VCaP (cell line): ENCODE measurements around the gene OTUD4.

Experiments
- H3K27ac ChIP-seq: fragments of 450-650 bp; 2 replicates; pipeline ENCODE4 v1.5.1; 2017
- TF ChIP-seq, protein P1 (sequence below): fragments of 450-650 bp; conservative IDR thresholded peaks from 2 replicates; pipeline ENCODE4 v1.5.1; 2017; ENCODE audit warnings: mild to moderate bottlenecking, moderate library complexity

The OTUD4 gene

DNA sequence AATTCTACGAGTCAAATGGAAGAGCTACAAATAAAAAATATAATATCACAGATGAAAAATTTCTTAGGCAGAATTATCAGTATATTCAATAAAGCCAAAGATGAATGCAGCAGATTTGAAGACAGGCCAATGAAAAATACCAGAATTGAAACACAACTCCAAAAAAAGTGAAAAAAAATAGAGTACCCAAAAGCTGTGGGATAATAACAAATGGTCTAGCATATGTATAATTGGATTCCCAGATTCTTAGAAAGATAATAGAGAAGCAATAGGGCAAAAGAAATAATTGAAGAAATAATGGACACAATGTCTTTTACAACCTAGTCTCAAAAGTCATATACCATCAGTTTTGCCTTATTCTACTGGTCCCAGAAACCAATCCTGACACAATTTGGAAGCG, 86.8 kb downstream of the OTUD4 start:
- no peak overlapping the region for H3K27ac ChIP-seq
- TF ChIP-seq, protein P1, sequence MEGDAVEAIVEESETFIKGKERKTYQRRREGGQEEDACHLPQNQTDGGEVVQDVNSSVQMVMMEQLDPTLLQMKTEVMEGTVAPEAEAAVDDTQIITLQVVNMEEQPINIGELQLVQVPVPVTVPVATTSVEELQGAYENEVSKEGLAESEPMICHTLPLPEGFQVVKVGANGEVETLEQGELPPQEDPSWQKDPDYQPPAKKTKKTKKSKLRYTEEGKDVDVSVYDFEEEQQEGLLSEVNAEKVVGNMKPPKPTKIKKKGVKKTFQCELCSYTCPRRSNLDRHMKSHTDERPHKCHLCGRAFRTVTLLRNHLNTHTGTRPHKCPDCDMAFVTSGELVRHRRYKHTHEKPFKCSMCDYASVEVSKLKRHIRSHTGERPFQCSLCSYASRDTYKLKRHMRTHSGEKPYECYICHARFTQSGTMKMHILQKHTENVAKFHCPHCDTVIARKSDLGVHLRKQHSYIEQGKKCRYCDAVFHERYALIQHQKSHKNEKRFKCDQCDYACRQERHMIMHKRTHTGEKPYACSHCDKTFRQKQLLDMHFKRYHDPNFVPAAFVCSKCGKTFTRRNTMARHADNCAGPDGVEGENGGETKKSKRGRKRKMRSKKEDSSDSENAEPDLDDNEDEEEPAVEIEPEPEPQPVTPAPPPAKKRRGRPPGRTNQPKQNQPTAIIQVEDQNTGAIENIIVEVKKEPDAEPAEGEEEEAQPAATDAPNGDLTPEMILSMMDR, result no peak

DNA sequence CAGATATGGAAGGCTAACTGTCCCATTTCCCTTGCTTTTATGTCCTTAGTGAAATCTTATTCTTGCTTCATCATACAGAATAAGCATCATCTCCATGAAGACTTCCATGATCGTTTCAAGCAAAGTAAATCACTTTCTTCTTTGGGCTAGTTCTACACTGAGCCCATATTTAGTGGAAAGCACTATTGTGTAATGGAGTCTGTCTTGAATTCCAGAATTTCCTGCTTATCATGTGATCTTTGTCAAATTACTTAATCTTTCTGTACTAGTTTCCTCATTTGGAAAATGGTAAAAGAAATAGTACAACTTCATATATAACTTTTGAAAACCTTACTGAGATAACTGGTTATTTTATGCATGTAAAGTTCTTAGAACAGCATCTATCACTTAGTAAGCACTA, 90.0 kb downstream of the OTUD4 start:
- TF ChIP-seq, protein P1, result no peak

GRCh38 chr4:145083891-145084605, 96.3 kb downstream of the OTUD4 start:
- TF ChIP-seq, protein P1, result no peak
- no peak overlapping the region for H3K27ac ChIP-seq

More for the DNA sequence above, 90.0 kb downstream of the OTUD4 start:
- H3K27ac ChIP-seq, result no peak overlapping the region
